Renal cortex interstitium (tissue), 15 donors: Measurements from ENCODE around the gene IL15. TPM values are rescaled to one million over a fixed set of nuclear protein-coding genes. Genes with fewer than 3 reads are reported as not detected.
"Not testable (repeated sequence)": the region's sequence is repeated elsewhere in the genome, so short reads cannot be mapped to it uniquely, and the experiment has no call there.

Experiments used
- DNase-seq, 11 donors: peaks; one replicate each; pipeline ENCODE4 v3.0.0-alpha.2; 2013; ENCODE audit warnings: low read depth in 9 of 11, low spot score in 4 of 11; ENCODE audit errors: extremely low read depth in 1 of 11
- long read RNA-seq, 16 experiments: transcript quantifications; one replicate each; lab custom pipeline, GENCODE V29; 2026
- polyA plus RNA-seq, 3 donors: library from polyadenylated mRNA; unstranded; fragments of 120-200 nt; gene quantifications; one replicate each; pipeline ENCODE4 v1.2.1, GENCODE V29; 2013; ENCODE audit not compliant: insufficient read length in 3 of 3

Gene IL15
- 1 to 10 TPM; 1.2 to 3.0 (median 1.8) TPM for polyA plus RNA-seq
- long read RNA-seq, donor 1: 0 reads
- long read RNA-seq, donor 2: 0 reads
- long read RNA-seq, donor 3: 0 reads
- long read RNA-seq, donor 4, full-length matches to known transcripts: 1 of 1 reads
- long read RNA-seq, donor 4, partial matches to known transcripts: 0 of 1 reads
- long read RNA-seq, donor 4, other reads (novel, unspliced or antisense): 0 of 1 reads
- long read RNA-seq, donor 5: 0 reads
- long read RNA-seq, donor 6: 0 reads
- long read RNA-seq, donor 7: 0 reads
- long read RNA-seq, donor 8: 0 reads
- long read RNA-seq, donor 9, partial matches to known transcripts: 0 of 1 reads
- long read RNA-seq, donor 9, other reads (novel, unspliced or antisense): 0 of 1 reads
- long read RNA-seq, donor 10: 0 reads
- long read RNA-seq, donor 11: 0 reads
- long read RNA-seq, donor 12: 0 reads
- long read RNA-seq, donor 13: 0 reads
- long read RNA-seq, donor 14, partial matches to known transcripts: 0 of 1 reads
- long read RNA-seq, donor 14, other reads (novel, unspliced or antisense): 0 of 1 reads
- long read RNA-seq, donor 15: 0 reads
- long read RNA-seq, donor 16: 0 reads

- DNase-seq: peak in 6 of 11 donors; percentile 13 to 47 (median 32)
These were observed at the start of gene IL15 for GRCh38 chr4:141636082-141636770. TSS of gene IL15 (plus strand) at chr4:141636583. CDS start at chr4:141719465, 82,882 bp downstream.

- no peak for DNase-seq
These were observed 48.5 kb upstream of the IL15 start for GRCh38 chr4:141587897-141588296.

- DNase-seq: peak in 8 of 11 donors; percentile 8 to 45 (median 28)
These were observed 40.9 kb upstream of the IL15 start for GRCh38 chr4:141595531-141595930.

- no peak for DNase-seq
These were observed 36.5 kb upstream of the IL15 start for GRCh38 chr4:141599853-141600252.

- DNase-seq: not testable (repeated sequence)
These were observed 31.7 kb upstream of the IL15 start for GRCh38 chr4:141604683-141605082.

GRCh38 chr4:141605425-141605856 is 30.9 kb upstream of the IL15 start:
- no peak for DNase-seq

- DNase-seq: no peak
These were observed 27.1 kb upstream of the IL15 start for GRCh38 chr4:141609243-141609642.

GRCh38 chr4:141610365-141610764 is 26.0 kb upstream of the IL15 start:
- no peak for DNase-seq

- no peak for DNase-seq
These were observed 21.4 kb upstream of the IL15 start for GRCh38 chr4:141614878-141615586.

- DNase-seq: not testable (repeated sequence)
These were observed 20.8 kb upstream of the IL15 start for GRCh38 chr4:141615587-141615918.

GRCh38 chr4:141620715-141621114 is 15.7 kb upstream of the IL15 start:
- no peak for DNase-seq

GRCh38 chr4:141625023-141625422 is 11.4 kb upstream of the IL15 start:
- DNase-seq: no peak

GRCh38 chr4:141630854-141631253 is 5.5 kb upstream of the IL15 start:
- DNase-seq: no peak

- no peak for DNase-seq
These were observed 674 bp upstream of the IL15 start for GRCh38 chr4:141635736-141636081.

GRCh38 chr4:141636771-141637460 is 533 bp downstream of the IL15 start:
- DNase-seq: peak in 7 of 11 donors; percentile 12 to 35 (median 23)

GRCh38 chr4:141637565-141637964 is 1.2 kb downstream of the IL15 start:
- DNase-seq: no peak

GRCh38 chr4:141638230-141638629 is 1.8 kb downstream of the IL15 start:
- DNase-seq: no peak

GRCh38 chr4:141640696-141641095 is 4.3 kb downstream of the IL15 start:
- DNase-seq: no peak

- no peak for DNase-seq
These were observed 5.7 kb downstream of the IL15 start for GRCh38 chr4:141642063-141642462.
